ENCODE measurements around the gene WDPCP.

- TF ChIP-seq YY1 (IDR thresholded peaks at IDR 0.05; ENCODE audit: low read depth) (no peak), EP300 (IDR thresholded peaks at IDR 0.05; ENCODE audit: borderline replicate concordance) (peak; percentile 48; the same call in 1 of the 2 replicates), NFIC (IDR thresholded peaks at IDR 0.05) (peak; percentile 37; the same call in 1 of the 2 replicates), TAF1 (IDR thresholded peaks at IDR 0.05; ENCODE audit: low read depth) (no peak), EGR1 (IDR thresholded peaks at IDR 0.05) (no peak), CREB1 (IDR thresholded peaks at IDR 0.05; ENCODE audit: low read depth) (no peak)
- TF ChIP-seq, protein P1, sequence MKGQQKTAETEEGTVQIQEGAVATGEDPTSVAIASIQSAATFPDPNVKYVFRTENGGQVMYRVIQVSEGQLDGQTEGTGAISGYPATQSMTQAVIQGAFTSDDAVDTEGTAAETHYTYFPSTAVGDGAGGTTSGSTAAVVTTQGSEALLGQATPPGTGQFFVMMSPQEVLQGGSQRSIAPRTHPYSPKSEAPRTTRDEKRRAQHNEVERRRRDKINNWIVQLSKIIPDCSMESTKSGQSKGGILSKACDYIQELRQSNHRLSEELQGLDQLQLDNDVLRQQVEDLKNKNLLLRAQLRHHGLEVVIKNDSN (IDR thresholded peaks at IDR 0.05), result no peak
- TF ChIP-seq, protein P2, sequence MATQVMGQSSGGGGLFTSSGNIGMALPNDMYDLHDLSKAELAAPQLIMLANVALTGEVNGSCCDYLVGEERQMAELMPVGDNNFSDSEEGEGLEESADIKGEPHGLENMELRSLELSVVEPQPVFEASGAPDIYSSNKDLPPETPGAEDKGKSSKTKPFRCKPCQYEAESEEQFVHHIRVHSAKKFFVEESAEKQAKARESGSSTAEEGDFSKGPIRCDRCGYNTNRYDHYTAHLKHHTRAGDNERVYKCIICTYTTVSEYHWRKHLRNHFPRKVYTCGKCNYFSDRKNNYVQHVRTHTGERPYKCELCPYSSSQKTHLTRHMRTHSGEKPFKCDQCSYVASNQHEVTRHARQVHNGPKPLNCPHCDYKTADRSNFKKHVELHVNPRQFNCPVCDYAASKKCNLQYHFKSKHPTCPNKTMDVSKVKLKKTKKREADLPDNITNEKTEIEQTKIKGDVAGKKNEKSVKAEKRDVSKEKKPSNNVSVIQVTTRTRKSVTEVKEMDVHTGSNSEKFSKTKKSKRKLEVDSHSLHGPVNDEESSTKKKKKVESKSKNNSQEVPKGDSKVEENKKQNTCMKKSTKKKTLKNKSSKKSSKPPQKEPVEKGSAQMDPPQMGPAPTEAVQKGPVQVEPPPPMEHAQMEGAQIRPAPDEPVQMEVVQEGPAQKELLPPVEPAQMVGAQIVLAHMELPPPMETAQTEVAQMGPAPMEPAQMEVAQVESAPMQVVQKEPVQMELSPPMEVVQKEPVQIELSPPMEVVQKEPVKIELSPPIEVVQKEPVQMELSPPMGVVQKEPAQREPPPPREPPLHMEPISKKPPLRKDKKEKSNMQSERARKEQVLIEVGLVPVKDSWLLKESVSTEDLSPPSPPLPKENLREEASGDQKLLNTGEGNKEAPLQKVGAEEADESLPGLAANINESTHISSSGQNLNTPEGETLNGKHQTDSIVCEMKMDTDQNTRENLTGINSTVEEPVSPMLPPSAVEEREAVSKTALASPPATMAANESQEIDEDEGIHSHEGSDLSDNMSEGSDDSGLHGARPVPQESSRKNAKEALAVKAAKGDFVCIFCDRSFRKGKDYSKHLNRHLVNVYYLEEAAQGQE (IDR thresholded peaks at IDR 0.05; ENCODE audit: low read depth), result no peak
These were observed 369.3 kb downstream of the WDPCP start for GRCh38 chr2:63218800-63219526.

Measured in Ishikawa (cell line).